Measurements from ENCODE around the gene OSCP1. TPM values are rescaled to one million over a fixed set of nuclear protein-coding genes. Genes with fewer than 3 reads are reported as not detected.

The OSCP1 gene
- total and polyA plus RNA-seq, 8 donors = 9.3 to 23.4 (median 14.5) TPM

GRCh38 chr1:36447450-36447849, 2.8 kb downstream of the OSCP1 start:
- ATAC-seq (no peak), DNase-seq (no peak)
- Histone ChIP-seq H3K4me3 (no peak overlapping the region), H3K4me1 (peaks cover under 1 to 26% of the 10 kb centered on the region in 2 donors), H3K9me3 (no peaks in the 10 kb centered on the region), H3K27ac (no peak overlapping the region), H3K27me3 (no peaks in the 10 kb centered on the region), H3K36me3 (no peaks in the 10 kb centered on the region)
- TF ChIP-seq CTCF (IDR thresholded peaks at IDR 0.05) = no peak
- intact Hi-C loops (cut with DNase I) = no loop called here

GRCh38 chr1:36446746-36447145, 3.5 kb downstream of the OSCP1 start:
- ATAC-seq (no peak), DNase-seq (no peak)
- H3K36me3 ChIP-seq = no peaks in the 10 kb centered on the region
- H3K27me3 ChIP-seq = no peaks in the 10 kb centered on the region
- TF ChIP-seq CTCF (IDR thresholded peaks at IDR 0.05) = no peak
- H3K4me3 ChIP-seq = no peak overlapping the region
- intact Hi-C loops (cut with DNase I) = no loop called here
- H3K27ac ChIP-seq = peak overlapping the region; percentile 13 to 45
- peaks cover 3 to 26% of the 10 kb centered on the region in 2 donors for H3K4me1 ChIP-seq
- no peaks in the 10 kb centered on the region for H3K9me3 ChIP-seq

GRCh38 chr1:36446271-36446670, 4.0 kb downstream of the OSCP1 start:
- Histone ChIP-seq H3K27me3 (no peaks in the 10 kb centered on the region), H3K9me3 (no peaks in the 10 kb centered on the region), H3K36me3 (no peaks in the 10 kb centered on the region), H3K4me1 (peaks cover 3 to 22% of the 10 kb centered on the region in 2 donors), H3K27ac (peak overlapping the region; percentile 13 to 45), H3K4me3 (no peak overlapping the region)
- no peak for ATAC-seq
- intact Hi-C loops (cut with DNase I) = no loop called here
- no peak for DNase-seq
- TF ChIP-seq CTCF (IDR thresholded peaks at IDR 0.05) = no peak

- no peak for TF ChIP-seq CTCF (IDR thresholded peaks at IDR 0.05)
- intact Hi-C loops (cut with DNase I) = no loop called here
- Histone ChIP-seq H3K27me3 (no peaks in the 10 kb centered on the region), H3K36me3 (no peaks in the 10 kb centered on the region), H3K9me3 (no peaks in the 10 kb centered on the region), H3K4me1 (peaks cover 3 to 13% of the 10 kb centered on the region in 2 donors), H3K4me3 (no peak overlapping the region), H3K27ac (no peak overlapping the region)
- DNase-seq (no peak), ATAC-seq (no peak)
Observed at GRCh38 chr1:36443297-36443696, 7.0 kb downstream of the OSCP1 start.

GRCh38 chr1:36442337-36442736, 7.9 kb downstream of the OSCP1 start:
- no peaks in the 10 kb centered on the region for H3K36me3 ChIP-seq
- H3K27me3 ChIP-seq = no peaks in the 10 kb centered on the region
- no peak overlapping the region for H3K27ac ChIP-seq
- H3K4me3 ChIP-seq = no peak overlapping the region
- ATAC-seq (no peak), DNase-seq (no peak)
- TF ChIP-seq CTCF (IDR thresholded peaks at IDR 0.05) = no peak
- H3K9me3 ChIP-seq = no peaks in the 10 kb centered on the region
- H3K4me1 ChIP-seq = peaks cover 3 to 10% of the 10 kb centered on the region in 2 donors
- intact Hi-C loops (cut with DNase I) = no loop called here
